ENCODE results near the gene UBXN4.
"Not testable (repeated sequence)": the region's sequence is repeated elsewhere in the genome, so short reads cannot be mapped to it uniquely, and the experiment has no call there.

UBXN4 gene

DNA sequence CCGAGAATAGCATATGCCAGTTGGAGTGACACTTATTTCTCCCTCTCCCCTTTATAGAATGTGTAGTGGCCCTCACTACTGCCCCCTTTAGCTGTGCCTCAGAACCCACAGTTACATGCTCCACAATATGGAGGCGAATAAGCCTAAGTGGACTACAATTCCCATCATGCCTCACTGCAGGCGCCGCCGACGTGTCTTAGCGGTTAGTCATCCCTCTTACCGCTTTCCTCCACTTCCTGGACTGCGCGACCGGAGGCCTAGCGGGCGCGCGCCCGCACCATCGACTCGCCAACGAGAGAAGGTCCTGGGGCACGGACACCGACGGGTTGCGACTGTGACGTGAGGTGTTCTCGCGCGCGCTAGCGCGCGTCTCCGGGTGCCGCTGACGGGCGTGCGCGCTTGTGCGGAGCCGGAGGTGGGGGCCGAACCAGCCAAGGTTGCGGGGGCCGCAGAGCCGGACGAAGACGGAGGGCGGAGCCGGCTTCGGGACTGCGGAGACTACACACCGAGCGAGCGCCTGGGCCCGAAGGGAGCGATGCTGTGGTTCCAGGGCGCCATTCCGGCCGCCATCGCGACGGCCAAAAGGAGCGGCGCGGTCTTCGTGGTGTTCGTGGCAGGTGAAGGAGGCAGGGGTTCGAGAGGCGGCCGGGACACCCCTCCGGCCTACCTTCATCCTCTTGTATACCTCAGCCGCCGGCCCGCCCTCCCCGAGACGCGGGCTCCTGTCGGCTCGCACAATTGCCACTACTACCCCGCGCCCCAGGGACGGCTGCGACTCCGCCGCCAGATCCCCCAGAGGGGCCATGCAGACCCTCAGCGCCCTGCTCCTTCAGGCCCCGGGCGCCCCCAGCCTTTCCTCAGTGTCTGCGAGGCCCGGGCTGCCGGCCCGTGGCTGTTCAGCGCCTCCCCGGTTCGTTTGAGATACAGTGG, at the start of gene UBXN4:
Gene UBXN4, plus strand, starts transcription at position 461 of the 930 bp plus-strand sequence. Its CDS starts 75 bp downstream, at position 536.
- DNase-seq, result peak; percentile 99

- DNase-seq, result no peak
These were observed 46.9 kb upstream of the UBXN4 start for GRCh38 chr2:135694711-135695110.

DNA sequence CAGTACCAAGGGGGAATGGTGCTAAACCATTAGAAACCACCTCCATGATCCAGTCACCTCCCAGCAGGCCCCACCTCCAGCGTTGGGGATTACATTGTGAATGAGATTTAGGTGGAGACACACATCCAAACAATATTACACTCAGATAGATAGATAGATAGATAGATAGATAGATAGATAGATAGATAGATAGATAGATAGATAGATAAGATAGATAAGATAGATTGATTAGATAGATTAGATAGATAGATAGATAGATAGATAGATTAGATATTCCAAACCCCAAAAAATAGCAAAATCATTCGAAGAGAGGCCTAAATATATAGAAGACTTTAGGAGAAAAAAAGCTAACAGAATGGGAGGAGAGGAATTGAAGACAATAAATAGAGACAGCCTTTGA, 42.8 kb upstream of the UBXN4 start:
- no peak for DNase-seq

DNA sequence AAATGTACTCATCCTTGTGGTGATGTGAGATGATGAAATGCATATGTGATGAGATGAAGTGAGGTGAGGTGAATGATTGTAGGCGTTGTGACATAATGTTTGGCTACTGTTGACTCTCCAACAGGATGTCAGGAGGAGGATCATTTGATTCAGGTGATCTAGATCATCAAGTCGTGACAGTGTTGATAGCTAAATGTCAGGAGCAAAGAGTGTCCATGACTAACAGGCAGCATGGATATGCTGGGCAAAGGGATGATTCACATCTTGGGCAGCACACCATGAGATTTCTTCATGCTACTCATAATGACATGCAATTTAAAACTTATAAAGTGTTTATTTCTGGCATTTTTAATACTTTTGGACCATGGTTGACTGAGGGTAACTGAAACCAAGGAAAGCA, 40.2 kb upstream of the UBXN4 start:
- DNase-seq, result no peak

GRCh38 chr2:135703300-135703699, 38.4 kb upstream of the UBXN4 start:
- DNase-seq, result no peak

- DNase-seq, result not testable (repeated sequence)
These were observed 37.6 kb upstream of the UBXN4 start for GRCh38 chr2:135704075-135704474.

- DNase-seq, result no peak
These were observed 33.5 kb upstream of the UBXN4 start for GRCh38 chr2:135708159-135708558.

DNA sequence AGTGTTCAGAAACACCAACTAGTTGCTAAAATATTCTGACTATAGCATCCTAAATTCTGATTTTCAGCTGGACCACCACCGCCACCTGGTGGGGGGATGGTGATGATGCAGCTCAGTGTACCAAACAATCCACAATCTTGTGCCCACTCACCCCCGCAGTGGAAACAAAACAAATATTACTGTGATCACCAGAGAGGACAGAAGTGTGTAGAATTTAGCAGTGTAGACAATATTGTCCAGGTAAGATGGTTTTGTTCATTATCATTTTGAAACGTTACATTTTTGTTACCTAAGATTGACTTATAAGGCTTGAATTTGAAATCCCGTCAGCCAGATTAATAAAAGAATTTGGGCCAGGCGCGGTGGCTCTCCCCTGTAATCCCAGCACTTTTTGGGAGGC, 31.7 kb upstream of the UBXN4 start:
- DNase-seq, result peak; percentile 48

- DNase-seq, result not testable (repeated sequence)
These were observed 26.6 kb upstream of the UBXN4 start for GRCh38 chr2:135715086-135715485.

DNA sequence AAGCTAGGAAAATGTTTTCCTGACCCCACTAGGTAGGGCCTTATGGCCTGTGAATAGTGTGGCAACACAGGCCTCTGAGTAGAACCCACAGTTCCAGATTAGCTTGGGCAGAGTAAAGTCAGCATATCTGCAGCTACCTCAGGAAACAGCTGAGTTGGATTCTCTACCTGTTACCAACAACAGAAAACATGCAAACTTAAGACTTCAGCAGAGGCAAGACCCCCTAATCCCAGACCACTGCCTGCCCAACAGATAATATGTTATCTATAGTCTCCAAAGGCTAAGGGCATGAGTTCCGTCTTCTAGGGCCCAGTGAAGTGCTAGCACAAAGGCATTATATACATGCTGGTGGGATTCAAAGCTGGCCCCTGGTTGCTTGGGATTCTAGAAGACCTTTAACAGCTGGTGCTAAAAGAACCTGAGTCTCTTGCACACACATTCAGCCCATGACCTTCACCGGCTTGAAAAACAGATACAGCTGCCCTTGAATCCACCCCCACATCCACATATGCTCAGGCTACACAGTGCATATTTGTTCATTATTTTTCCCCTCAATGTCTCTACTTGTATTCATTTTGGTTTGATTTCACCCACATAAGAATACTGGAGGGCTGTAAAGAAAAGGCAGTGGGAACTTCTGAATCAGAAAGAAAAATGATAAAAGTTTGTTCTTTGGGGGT, 13.5 kb upstream of the UBXN4 start:
- no peak for DNase-seq

- DNase-seq, result no peak
These were observed 9.1 kb upstream of the UBXN4 start for GRCh38 chr2:135732561-135732960.

GRCh38 chr2:135733045-135733444, 8.6 kb upstream of the UBXN4 start:
- DNase-seq, result no peak

DNA sequence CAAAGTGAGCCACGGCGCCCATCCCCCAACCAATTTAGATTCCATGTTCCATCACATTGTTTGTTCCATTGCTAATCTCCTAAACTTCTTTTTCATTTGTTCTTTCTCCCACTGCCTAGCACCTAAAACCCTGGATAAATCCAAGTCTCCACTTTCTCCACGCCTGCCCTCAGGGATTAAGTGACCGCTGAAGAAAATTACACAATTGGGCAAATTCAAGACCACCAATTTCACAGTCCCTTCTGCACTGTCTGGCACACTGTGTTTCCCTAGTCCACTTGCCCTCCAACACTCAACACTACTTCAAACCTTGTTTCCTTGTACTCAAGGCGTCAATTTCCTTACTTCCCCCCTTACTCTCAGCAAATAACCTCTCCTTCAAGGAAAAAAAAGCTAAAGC, 5.1 kb upstream of the UBXN4 start:
- DNase-seq, result no peak

GRCh38 chr2:135740206-135740605, 1.4 kb upstream of the UBXN4 start:
- DNase-seq, result no peak

- no peak for DNase-seq
These were observed 636 bp upstream of the UBXN4 start for GRCh38 chr2:135741043-135741394.

DNA sequence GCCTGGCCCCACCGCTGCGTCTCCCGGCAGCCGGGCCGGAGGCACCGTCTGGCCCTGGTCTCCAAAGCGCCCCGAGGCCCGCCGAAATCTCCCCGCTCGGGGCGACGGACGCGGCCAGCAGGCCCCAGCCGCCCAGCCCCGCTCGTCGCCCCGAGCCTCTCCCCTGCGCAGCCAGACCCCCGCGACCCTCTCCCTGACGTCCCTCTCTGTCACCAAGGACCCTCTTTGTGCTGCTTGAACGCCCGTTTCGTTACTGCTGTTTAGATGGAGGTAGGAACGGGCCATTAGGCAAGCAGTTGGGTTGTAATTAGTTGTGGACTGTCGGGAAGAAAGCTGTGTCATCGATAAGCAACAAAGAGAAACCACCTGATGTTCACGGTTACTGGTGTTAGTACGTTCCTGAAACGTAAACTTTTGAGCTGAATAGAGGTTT, 686 bp downstream of the UBXN4 start:
- peak; percentile 76 for DNase-seq

GRCh38 chr2:135743860-135744259, 2.2 kb downstream of the UBXN4 start:
- DNase-seq, result no peak

GRCh38 chr2:135744760-135745314, 3.2 kb downstream of the UBXN4 start:
- peak; percentile 16 for DNase-seq

DNA sequence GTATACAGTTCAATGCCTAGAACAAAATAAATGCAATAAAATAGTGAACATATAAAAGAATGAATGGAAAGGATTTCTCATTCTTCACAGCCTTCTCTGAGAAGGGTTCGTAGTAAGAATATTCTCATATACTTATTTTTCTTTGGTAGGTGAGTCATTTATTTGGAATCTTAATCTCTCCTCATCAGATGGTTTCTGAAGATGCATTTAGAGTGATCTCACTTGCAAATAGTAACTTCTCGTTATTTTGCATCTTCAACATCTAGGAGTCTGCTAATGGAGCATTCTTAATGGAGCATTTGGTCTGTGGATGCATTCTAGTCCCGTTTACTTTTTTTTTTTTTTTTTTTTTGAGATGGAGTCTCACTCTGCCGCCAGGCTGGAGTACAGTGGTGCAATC, 3.9 kb downstream of the UBXN4 start:
- DNase-seq, result no peak

DNA sequence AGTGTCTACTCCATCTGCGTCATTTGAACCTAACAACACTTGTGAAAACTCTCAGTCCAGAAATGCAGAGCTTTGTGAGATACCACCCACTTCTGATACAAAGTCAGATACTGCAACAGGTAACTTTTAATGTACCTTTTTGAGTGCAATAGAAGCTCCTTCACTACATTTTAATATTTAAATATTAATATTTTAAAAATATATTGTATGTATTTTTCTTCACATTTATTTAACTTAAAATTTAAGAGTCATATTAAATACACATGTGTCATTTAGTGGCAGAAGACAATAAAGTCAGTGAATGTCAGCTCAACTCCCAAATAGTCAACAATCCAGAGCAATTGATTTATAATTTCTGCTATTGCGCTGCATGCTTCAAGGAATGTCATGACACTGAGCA, 13.9 kb downstream of the UBXN4 start:
- DNase-seq, result no peak

DNA sequence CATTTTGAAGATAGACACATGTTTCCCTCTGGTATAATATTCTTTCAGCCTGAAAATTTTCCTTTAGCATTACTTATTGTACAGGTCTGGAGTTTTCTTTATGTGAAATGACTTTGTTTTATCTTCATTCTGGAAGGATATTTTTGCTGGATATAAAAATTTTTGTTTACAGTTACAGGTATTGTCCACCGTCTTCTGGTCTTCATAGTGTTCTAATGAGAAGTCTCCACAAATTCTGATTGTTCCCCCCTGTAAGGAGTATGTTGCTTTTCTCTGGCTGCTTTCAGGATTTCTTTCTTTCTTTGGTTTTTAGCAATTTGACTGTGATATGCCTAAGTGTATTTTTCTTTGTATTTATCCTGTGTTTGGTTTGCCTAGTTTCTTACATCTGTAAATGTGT, 15.0 kb downstream of the UBXN4 start:
- DNase-seq, result no peak

DNA sequence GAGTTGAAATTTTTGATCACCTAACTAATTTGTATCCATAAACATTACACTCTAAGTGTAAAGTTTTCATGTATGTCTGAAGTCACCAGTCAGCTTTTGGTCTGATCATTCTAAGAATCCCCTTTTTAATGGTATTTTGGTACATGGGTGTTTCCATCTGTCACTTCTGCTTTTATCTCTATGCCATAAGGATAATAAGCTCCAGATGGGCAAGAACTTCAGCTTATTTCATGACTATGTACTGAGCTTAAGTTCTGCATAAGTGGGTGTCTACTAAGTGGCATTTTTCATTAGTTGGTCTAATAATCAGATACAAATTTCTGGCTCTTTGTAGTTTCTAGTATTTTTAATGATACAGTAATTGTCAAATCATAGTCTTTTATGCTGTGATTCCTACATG, 20.4 kb downstream of the UBXN4 start:
- DNase-seq, result no peak

DNA sequence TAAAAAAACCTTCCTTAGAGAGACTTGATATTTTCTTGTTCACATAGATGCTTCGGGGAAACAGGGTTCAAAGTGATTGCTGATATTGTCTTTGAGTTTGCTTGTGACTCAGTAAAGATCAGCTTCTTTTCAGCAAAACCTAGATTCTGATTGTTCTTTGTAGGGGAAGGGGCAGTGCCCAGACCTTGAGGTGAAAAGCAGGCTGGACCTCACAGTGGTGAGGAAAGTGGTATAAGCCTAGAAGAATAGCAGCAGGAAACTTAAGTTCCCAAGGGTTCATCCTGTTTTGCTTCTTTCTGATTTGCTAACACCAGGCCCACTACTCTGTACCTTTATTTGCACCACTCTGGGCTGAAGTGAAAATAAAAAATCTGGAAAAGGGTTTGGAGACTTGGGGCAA, 20.9 kb downstream of the UBXN4 start:
- DNase-seq, result no peak

DNA sequence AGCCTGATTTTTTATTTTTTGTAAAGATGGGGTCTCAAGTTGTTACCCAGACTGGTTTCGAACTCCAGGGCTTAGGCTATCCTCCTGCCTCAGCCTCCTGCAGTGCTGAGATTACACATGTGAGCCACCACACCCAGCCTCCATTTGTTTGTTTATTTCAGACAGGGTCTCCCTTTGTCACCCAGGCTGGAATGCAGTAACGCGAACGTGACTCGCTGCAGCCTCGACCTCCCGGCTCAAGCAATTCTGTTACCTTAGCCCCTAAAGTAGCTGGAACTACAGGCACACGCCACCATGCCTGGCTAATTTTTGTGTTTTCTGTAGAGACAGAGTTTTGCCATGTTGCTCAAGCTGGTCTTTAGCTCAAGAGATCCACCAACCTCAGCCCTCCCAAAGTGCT, 27.2 kb downstream of the UBXN4 start:
- no peak for DNase-seq

Data from NCI-H146 (cell line).